A673 (cell line): ENCODE measurements around the gene GRAMD2B. TPM values are rescaled to one million over a fixed set of nuclear protein-coding genes. Genes with fewer than 3 reads are reported as not detected.

Source experiments
- BruUV-seq: library from RNA; stranded (reverse); fragments of 400-500 nt; replicated peaks from 2 replicates; lab custom pipeline; 2021; lab: Mats Ljungman, UMichigan
- CTCF ChIA-PET: fragments of 300-600 bp; sonication (Branson Sonifier 250); formaldehyde crosslinking; loops from one replicate; lab custom pipeline; 2022; ENCODE audit warnings: antibody characterized with exemption; lab: Charles Lee
- POLR2A ChIA-PET: fragments of 300-600 bp; sonication (Branson Sonifier 250); formaldehyde crosslinking; loops from one replicate; lab custom pipeline; 2022; ENCODE audit warnings: antibody characterized with exemption; ENCODE audit not compliant: low non-redundant PET; lab: Charles Lee
- DNase-seq: peaks from one replicate; pipeline ENCODE4 v3.0.0-alpha.2; 2015; ENCODE audit warnings: low spot score
- H3K27ac ChIP-seq: fragments of 200-600 bp; sonication (generic); 2 replicates; pipeline ENCODE4 v1.5.1; 2016; ENCODE audit warnings: mixed run types, low read depth, mild to moderate bottlenecking, mixed read lengths, antibody characterized with exemption, low read length; ENCODE audit not compliant: poor library complexity, severe bottlenecking
- H3K27me3 ChIP-seq: fragments of 200-600 bp; sonication (generic); replicated peaks from 2 replicates; pipeline ENCODE4 v1.6.1; 2017; ENCODE audit warnings: mixed run types, low read depth, mild to moderate bottlenecking, mixed read lengths, antibody characterized with exemption, low read length; ENCODE audit not compliant: insufficient read depth, poor library complexity
- H3K36me3 ChIP-seq: fragments of 200-600 bp; sonication (generic); 2 replicates; pipeline ENCODE4 v1.6.1; 2016; ENCODE audit warnings: mixed run types, mild to moderate bottlenecking, mixed read lengths, antibody characterized with exemption, low read length; ENCODE audit not compliant: insufficient read depth, poor library complexity, severe bottlenecking
- H3K4me1 ChIP-seq: fragments of 200-600 bp; sonication (generic); 2 replicates; pipeline ENCODE4 v1.6.1; 2017; ENCODE audit warnings: mixed run types, mild to moderate bottlenecking, mixed read lengths, antibody characterized with exemption, low read length; ENCODE audit not compliant: insufficient read depth, poor library complexity, severe bottlenecking
- H3K4me3 ChIP-seq: fragments of 200-600 bp; sonication (generic); 2 replicates; pipeline ENCODE4 v1.5.1; 2016; ENCODE audit warnings: low read depth, mixed run types, mild to moderate bottlenecking, mixed read lengths, low read length; ENCODE audit not compliant: poor library complexity, severe bottlenecking
- H3K9me3 ChIP-seq: fragments of 200-600 bp; sonication (generic); 2 replicates; pipeline ENCODE4 v1.6.1; 2016; ENCODE audit warnings: mixed run types, low read depth, mild to moderate bottlenecking, mixed read lengths, antibody characterized with exemption, low read length; ENCODE audit not compliant: poor library complexity, severe bottlenecking
- EZH2 ChIP-seq: fragments of 200-600 bp; sonication (generic); IDR thresholded peaks from 2 replicates; pipeline ENCODE4 v1.6.1; 2017; ENCODE audit warnings: borderline replicate concordance, low read depth, mild to moderate bottlenecking, mixed read lengths, antibody characterized with exemption, low read length; ENCODE audit not compliant: poor library complexity, severe bottlenecking
- intact Hi-C: fragments of 100-400 bp; cut with micrococcal nuclease; formaldehyde crosslinking; loops from one replicate; pipeline ENCODE4 v1.10.0; 2022; ENCODE audit not compliant: unreplicated experiment
- total RNA-seq: library from RNA; stranded (reverse); gene quantifications from 2 replicates; pipeline ENCODE4 v1.2.3, GENCODE V29; 2021
- TF ChIP-seq, protein P1 (sequence below): fragments of 300-800, 200-600 bp; sonication (generic); conservative IDR thresholded peaks from 2 replicates; pipeline ENCODE4 v1.5.1; 2017; ENCODE audit warnings: low read depth, mild to moderate bottlenecking, antibody characterized with exemption, low read length, moderate library complexity, mixed read lengths

Gene GRAMD2B
- total RNA-seq, 1 experiment from 2014 or later: 2.6 TPM

GRCh38 chr5:126501448-126501847 is 78.2 kb downstream of the GRAMD2B start:
- Histone ChIP-seq H3K4me3 (no peak overlapping the region), H3K27me3 (peaks cover 4% of the 10 kb centered on the region), H3K36me3 (no peaks in the 10 kb centered on the region), H3K9me3 (no peaks in the 10 kb centered on the region), H3K4me1 (no peaks in the 10 kb centered on the region), H3K27ac (no peak overlapping the region)
- no peak for DNase-seq
- CTCF ChIA-PET: no interaction called here
- TF ChIP-seq, protein P1, sequence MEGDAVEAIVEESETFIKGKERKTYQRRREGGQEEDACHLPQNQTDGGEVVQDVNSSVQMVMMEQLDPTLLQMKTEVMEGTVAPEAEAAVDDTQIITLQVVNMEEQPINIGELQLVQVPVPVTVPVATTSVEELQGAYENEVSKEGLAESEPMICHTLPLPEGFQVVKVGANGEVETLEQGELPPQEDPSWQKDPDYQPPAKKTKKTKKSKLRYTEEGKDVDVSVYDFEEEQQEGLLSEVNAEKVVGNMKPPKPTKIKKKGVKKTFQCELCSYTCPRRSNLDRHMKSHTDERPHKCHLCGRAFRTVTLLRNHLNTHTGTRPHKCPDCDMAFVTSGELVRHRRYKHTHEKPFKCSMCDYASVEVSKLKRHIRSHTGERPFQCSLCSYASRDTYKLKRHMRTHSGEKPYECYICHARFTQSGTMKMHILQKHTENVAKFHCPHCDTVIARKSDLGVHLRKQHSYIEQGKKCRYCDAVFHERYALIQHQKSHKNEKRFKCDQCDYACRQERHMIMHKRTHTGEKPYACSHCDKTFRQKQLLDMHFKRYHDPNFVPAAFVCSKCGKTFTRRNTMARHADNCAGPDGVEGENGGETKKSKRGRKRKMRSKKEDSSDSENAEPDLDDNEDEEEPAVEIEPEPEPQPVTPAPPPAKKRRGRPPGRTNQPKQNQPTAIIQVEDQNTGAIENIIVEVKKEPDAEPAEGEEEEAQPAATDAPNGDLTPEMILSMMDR: no peak
- TF ChIP-seq EZH2: no peak
- no TSS peak for BruUV-seq
- POLR2A ChIA-PET: no interaction called here
- intact Hi-C loops: no loop called here

DNA sequence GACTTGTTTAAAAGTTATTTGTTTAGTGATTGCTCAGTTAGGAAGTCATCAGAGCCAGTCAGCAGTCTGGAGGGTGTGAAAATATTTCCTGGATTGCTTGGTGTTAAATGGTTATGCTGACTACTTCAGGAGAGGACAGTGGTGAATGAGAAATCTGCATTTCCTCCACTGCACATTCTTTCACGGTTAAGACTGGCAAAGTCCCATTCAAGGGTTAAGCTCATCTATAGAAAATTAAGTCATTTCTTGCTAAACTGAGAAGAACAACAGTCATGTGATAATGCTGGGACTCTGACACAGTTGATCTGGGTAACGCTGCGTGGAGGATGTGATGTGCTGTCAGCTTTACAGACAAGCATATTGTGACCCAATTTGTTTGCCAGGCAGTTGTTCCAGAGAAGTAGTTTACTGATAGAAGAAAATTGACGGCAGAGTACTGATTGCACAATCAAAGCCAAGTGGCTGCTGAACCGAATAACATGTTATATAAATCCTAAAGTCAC is 80.4 kb downstream of the GRAMD2B start:
- intact Hi-C loops: no loop called here
- no peaks in the 10 kb centered on the region for H3K4me1 ChIP-seq
- no TSS peak for BruUV-seq
- no peaks in the 10 kb centered on the region for H3K36me3 ChIP-seq
- no peak overlapping the region for H3K4me3 ChIP-seq
- H3K27ac ChIP-seq: no peak overlapping the region
- DNase-seq: no peak
- TF ChIP-seq, protein P1: no peak
- no peak for TF ChIP-seq EZH2
- ChIA-PET CTCF (no interaction called here), POLR2A (no interaction called here)
- H3K27me3 ChIP-seq: peaks cover 4% of the 10 kb centered on the region
- H3K9me3 ChIP-seq: no peaks in the 10 kb centered on the region

- Histone ChIP-seq H3K36me3 (no peaks in the 10 kb centered on the region), H3K4me1 (no peaks in the 10 kb centered on the region), H3K27me3 (no peaks in the 10 kb centered on the region), H3K4me3 (no peak overlapping the region), H3K27ac (no peak overlapping the region), H3K9me3 (no peaks in the 10 kb centered on the region)
- no peak for DNase-seq
- intact Hi-C loops: no loop called here
- TF ChIP-seq, protein P1: no peak
- no peak for TF ChIP-seq EZH2
- no TSS peak for BruUV-seq
- POLR2A ChIA-PET: no interaction called here
- CTCF ChIA-PET: no interaction called here
These were observed 82.9 kb downstream of the GRAMD2B start for GRCh38 chr5:126506079-126506478.
